Endometrial microvascular endothelial cells (primary cell): ENCODE results near the gene TRIOBP. TPM values are rescaled to one million over a fixed set of nuclear protein-coding genes. Genes with fewer than 3 reads are reported as not detected.
"Not testable (repeated sequence)": the region's sequence is repeated elsewhere in the genome, so short reads cannot be mapped to it uniquely, and the experiment has no call there.

Experiments used
- in situ Hi-C: cut with HindIII; loops from 2 replicates; pipeline ENCODE4 v1.10.0; 2017; ENCODE audit warnings: low sequenced_read_pairs, low pct_unique_long_range_greater_than_20kb; ENCODE audit errors: inconsistent ontology term
- total RNA-seq: library from RNA; depleted of rRNA; stranded (reverse); fragments of >200 nt; gene quantifications from one replicate; pipeline ENCODE4 v1.2.3, GENCODE V29; 2015; ENCODE audit errors: inconsistent ontology term

TRIOBP gene
- 135 TPM for total RNA-seq

GRCh38 chr22:37696657-37697537 lies at the start of gene TRIOBP:
Gene TRIOBP, plus strand, starts transcription at chr22:37697048. Its CDS starts 4,318 bp downstream, at chr22:37701366.
- in situ Hi-C loops: no loop called here

- in situ Hi-C loops: no loop called here
Observed at GRCh38 chr22:37647317-37647716, 49.5 kb upstream of the TRIOBP start.

GRCh38 chr22:37647928-37648327 lies 48.9 kb upstream of the TRIOBP start:
- in situ Hi-C loops: no loop called here

GRCh38 chr22:37650463-37651136 lies 46.2 kb upstream of the TRIOBP start:
- in situ Hi-C loops: no loop called here

- in situ Hi-C loops: no loop called here
Observed at GRCh38 chr22:37654563-37655251, 42.1 kb upstream of the TRIOBP start.

GRCh38 chr22:37655252-37655563 lies 41.6 kb upstream of the TRIOBP start:
- in situ Hi-C loops: no loop called here

- in situ Hi-C loops: not testable (repeated sequence)
Observed at GRCh38 chr22:37656583-37656982, 40.3 kb upstream of the TRIOBP start.

- in situ Hi-C loops: no loop called here
Observed at GRCh38 chr22:37657590-37658132, 39.2 kb upstream of the TRIOBP start.

GRCh38 chr22:37658133-37659065 lies 38.4 kb upstream of the TRIOBP start, which contains the start of gene PDXP:
Gene PDXP, plus strand, starts transcription at chr22:37658723. Its CDS starts 60 bp downstream, at chr22:37658783.
- in situ Hi-C loops: no loop called here

- in situ Hi-C loops: no loop called here
Observed at GRCh38 chr22:37659066-37659896, 37.6 kb upstream of the TRIOBP start.

GRCh38 chr22:37659897-37660708 lies 36.7 kb upstream of the TRIOBP start:
- in situ Hi-C loops: no loop called here

- in situ Hi-C loops: no loop called here
Observed at GRCh38 chr22:37660709-37661045, 36.2 kb upstream of the TRIOBP start.

- in situ Hi-C loops: no loop called here
Observed at GRCh38 chr22:37661160-37661924, 35.5 kb upstream of the TRIOBP start.

- in situ Hi-C loops: no loop called here
Observed at GRCh38 chr22:37662039-37662438, 34.8 kb upstream of the TRIOBP start.

GRCh38 chr22:37663521-37664140 lies 33.2 kb upstream of the TRIOBP start:
- in situ Hi-C loops: no loop called here
